H9 (cell line): ENCODE results near the gene AP4B1. TPM values are rescaled to one million over a fixed set of nuclear protein-coding genes. Genes with fewer than 3 reads are reported as not detected.

Source experiments
- DNase-seq: peaks from one replicate; pipeline ENCODE4 v3.0.0-alpha.2; 2017
- H2AFZ ChIP-seq: one replicate; pipeline ENCODE4 v1.6.1; 2013; ENCODE audit warnings: mild to moderate bottlenecking, low read length, control low read depth, moderate library complexity
- H2AK5ac ChIP-seq: 2 replicates; pipeline ENCODE4 v1.6.1; 2013; ENCODE audit warnings: low read length, control low read depth, mixed read lengths; ENCODE audit not compliant: insufficient read length
- H2BK120ac ChIP-seq: one replicate; pipeline ENCODE4 v1.6.1; 2013; ENCODE audit warnings: low read depth, mild to moderate bottlenecking, low read length, control low read depth, inconsistent platforms; ENCODE audit not compliant: poor library complexity, severe bottlenecking
- H2BK12ac ChIP-seq: 2 replicates; pipeline ENCODE4 v1.6.1; 2013; ENCODE audit warnings: low read length, control low read depth, mixed read lengths, low read depth; ENCODE audit not compliant: insufficient read length
- H2BK15ac ChIP-seq: 2 replicates; pipeline ENCODE4 v1.6.1; 2013; ENCODE audit warnings: low read depth, low read length, control low read depth
- H2BK20ac ChIP-seq: one replicate; pipeline ENCODE4 v1.6.1; 2013; ENCODE audit warnings: low read depth, mild to moderate bottlenecking, low read length, control low read depth, inconsistent platforms; ENCODE audit not compliant: poor library complexity, severe bottlenecking
- H2BK5ac ChIP-seq: 2 replicates; pipeline ENCODE4 v1.6.1; 2013; ENCODE audit warnings: low read length, control low read depth, mixed read lengths; ENCODE audit not compliant: insufficient read length
- H3K14ac ChIP-seq: 2 replicates; pipeline ENCODE4 v1.6.1; 2013; ENCODE audit warnings: low read length, control low read depth; ENCODE audit not compliant: insufficient read depth
- H3K18ac ChIP-seq: 2 replicates; pipeline ENCODE4 v1.6.1; 2013; ENCODE audit warnings: low read depth, mild to moderate bottlenecking, mixed read lengths, low read length, control low read depth; ENCODE audit not compliant: insufficient read length
- H3K23ac ChIP-seq: 2 replicates; pipeline ENCODE4 v1.6.1; 2013; ENCODE audit warnings: low read length, control low read depth, mixed read lengths, low read depth; ENCODE audit not compliant: insufficient read length
- H3K23me2 ChIP-seq: 2 replicates; pipeline ENCODE4 v1.6.1; 2013; ENCODE audit warnings: low read depth, mild to moderate bottlenecking, mixed read lengths, low read length, control low read depth; ENCODE audit not compliant: insufficient read length, poor library complexity, severe bottlenecking
- H3K27ac ChIP-seq: 2 replicates; pipeline ENCODE4 v1.5.1; 2013; ENCODE audit warnings: low read length, control low read depth, mixed read lengths, low read depth; ENCODE audit not compliant: insufficient read length
- H3K27me3 ChIP-seq: 2 replicates; pipeline ENCODE4 v1.6.1; 2013; ENCODE audit warnings: low read length, control low read depth, inconsistent platforms; ENCODE audit not compliant: insufficient read depth
- H3K4ac ChIP-seq: 2 replicates; pipeline ENCODE4 v1.6.1; 2013; ENCODE audit warnings: low read depth, mild to moderate bottlenecking, control low read depth, inconsistent platforms, low read length, moderate library complexity
- H3K4me1 ChIP-seq: 2 replicates; pipeline ENCODE4 v1.6.1; 2013; ENCODE audit warnings: low read length, control low read depth, inconsistent platforms; ENCODE audit not compliant: insufficient read depth
- H3K4me2 ChIP-seq: 2 replicates; pipeline ENCODE4 v1.6.1; 2013; ENCODE audit warnings: low read length, control low read depth, mixed read lengths; ENCODE audit not compliant: insufficient read length, insufficient read depth
- H3K56ac ChIP-seq: 2 replicates; pipeline ENCODE4 v1.6.1; 2013; ENCODE audit warnings: low read depth, mild to moderate bottlenecking, mixed read lengths, low read length, control low read depth; ENCODE audit not compliant: insufficient read length
- H3K79me1 ChIP-seq: 2 replicates; pipeline ENCODE4 v1.6.1; 2013; ENCODE audit warnings: low read depth, mild to moderate bottlenecking, moderate library complexity, low read length, control low read depth, inconsistent platforms; ENCODE audit not compliant: insufficient read depth, poor library complexity, severe bottlenecking
- H3K79me2 ChIP-seq: 2 replicates; pipeline ENCODE4 v1.6.1; 2013; ENCODE audit warnings: low read length, control low read depth, inconsistent platforms; ENCODE audit not compliant: insufficient read depth
- H3K9ac ChIP-seq: 2 replicates; pipeline ENCODE4 v1.6.1; 2013; ENCODE audit warnings: low read length, control low read depth, mixed read lengths; ENCODE audit not compliant: insufficient read length; ENCODE audit errors: extremely low read depth
- H3K9me3 ChIP-seq: one replicate; pipeline ENCODE4 v1.6.1; 2013; ENCODE audit warnings: low read depth, low read length, inconsistent platforms; ENCODE audit not compliant: control insufficient read depth
- H3T11ph ChIP-seq: one replicate; pipeline ENCODE4 v1.6.1; 2013; ENCODE audit warnings: mild to moderate bottlenecking, low read length, control low read depth, inconsistent platforms
- H4K20me1 ChIP-seq: one replicate; pipeline ENCODE4 v1.6.1; 2013; ENCODE audit not compliant: control insufficient read depth, insufficient read length, insufficient read depth
- H4K5ac ChIP-seq: 2 replicates; pipeline ENCODE4 v1.6.1; 2013; ENCODE audit warnings: low read depth, mild to moderate bottlenecking, mixed read lengths, low read length, control low read depth; ENCODE audit not compliant: insufficient read length
- H4K8ac ChIP-seq: replicated peaks from 2 replicates; pipeline ENCODE4 v1.6.1; 2013; ENCODE audit warnings: low read length, control low read depth, mixed read lengths, low read depth; ENCODE audit not compliant: insufficient read length
- H4K91ac ChIP-seq: 2 replicates; pipeline ENCODE4 v1.6.1; 2013; ENCODE audit warnings: low read depth, mild to moderate bottlenecking, moderate library complexity, mixed read lengths, low read length, control low read depth; ENCODE audit not compliant: insufficient read length
- H3K27ac Mint-ChIP-seq, 3 experiments: 2 replicates in 2 of 3; 3 replicates in 1 of 3; pipeline ENCODE4 v1.8.0; 2020 to 2021; ENCODE audit warnings: mixed read lengths in 3 of 3, mild to moderate bottlenecking in 1 of 3, moderate library complexity in 1 of 3
- H3K27me3 Mint-ChIP-seq: 2 replicates; pipeline ENCODE4 v1.8.0; 2021; ENCODE audit warnings: low read depth, mild to moderate bottlenecking, moderate library complexity, mixed read lengths
- H3K36me3 Mint-ChIP-seq, 3 experiments: 2 replicates in 2 of 3; 3 replicates in 1 of 3; pipeline ENCODE4 v1.8.0; 2020 to 2021; ENCODE audit warnings: low read depth in 3 of 3, mixed read lengths in 3 of 3; ENCODE audit not compliant: insufficient read depth in 1 of 3
- H3K4me1 Mint-ChIP-seq, 2 experiments: 2 replicates each; pipeline ENCODE4 v1.8.0; 2020; ENCODE audit warnings: mixed read lengths in 2 of 2
- H3K4me3 Mint-ChIP-seq, 2 experiments: 2 replicates in 1 of 2; 3 replicates in 1 of 2; pipeline ENCODE4 v1.8.0; 2020 to 2021; ENCODE audit warnings: mild to moderate bottlenecking in 2 of 2, mixed read lengths in 2 of 2, moderate library complexity in 1 of 2
- H3K9me3 Mint-ChIP-seq, 2 experiments: 2 replicates in 1 of 2; 3 replicates in 1 of 2; pipeline ENCODE4 v1.8.0; 2020; ENCODE audit warnings: mild to moderate bottlenecking in 2 of 2, mixed read lengths in 2 of 2, moderate library complexity in 1 of 2
- CTCF ChIP-seq: fragments of 200-600 bp; sonication (generic); conservative IDR thresholded peaks from 3 replicates; pipeline ENCODE4 v1.8.0; 2021; ENCODE audit warnings: antibody characterized with exemption, mild to moderate bottlenecking
- WGBS: extraction: QIAGEN DNeasy Blood & Tissue Kit; methylation state at CpG from one replicate; pipeline ENCODE4 v1.1.7; 2013; ENCODE audit warnings: missing lambda C conversion rate, low lambda C conversion rate, mixed read lengths; ENCODE audit not compliant: insufficient read length; ENCODE audit errors: extremely low coverage; 5-methylcytosine and 5-hydroxymethylcytosine counted together
- total RNA-seq: library from RNA; stranded (reverse); gene quantifications from 2 replicates; pipeline ENCODE4 v1.2.1, GENCODE V29; 2021

AP4B1 gene
- total RNA-seq, 1 experiment from 2014 or later, result 19.3 TPM

DNA sequence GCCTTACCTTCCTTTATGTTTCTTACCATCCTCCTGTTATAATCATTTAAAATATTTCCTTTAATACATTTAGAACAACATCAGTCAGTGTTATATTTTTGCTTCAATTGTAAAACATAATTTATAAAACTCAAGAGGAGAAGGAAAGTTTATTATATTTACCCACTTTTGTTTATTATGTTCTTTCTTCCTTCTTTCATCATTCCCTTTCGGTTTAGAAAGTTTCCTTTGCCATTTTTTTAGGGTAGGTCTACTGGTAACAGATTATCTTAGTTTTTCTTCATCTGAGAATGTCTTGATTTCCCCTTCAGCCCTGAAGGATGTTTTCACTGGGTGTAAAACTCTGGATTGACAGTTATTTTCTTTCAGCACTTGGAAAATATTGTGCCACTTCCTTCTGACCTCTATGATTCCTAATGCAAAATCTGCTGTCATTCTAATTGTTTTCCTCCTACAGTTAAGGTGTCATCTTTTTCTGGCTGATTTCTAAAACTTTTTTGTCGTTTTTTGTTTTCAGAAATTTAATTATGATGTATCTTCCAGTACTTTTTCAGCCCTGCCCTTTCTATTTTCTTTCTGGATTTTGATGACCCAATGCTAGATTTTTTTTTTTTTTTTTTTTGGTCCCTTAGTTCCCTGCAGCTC lies 58.1 kb downstream of the AP4B1 start:
- Histone ChIP-seq H2BK5ac (no peak overlapping the region), H4K8ac (no peak overlapping the region), H3K23ac (no peak overlapping the region), H3K23me2 (no peaks in the 10 kb centered on the region), H3K27me3 (no peaks in the 10 kb centered on the region), H4K5ac (no peak overlapping the region), H2BK120ac (no peak overlapping the region), H3K79me1 (no peaks in the 10 kb centered on the region), H3K4me1 (no peaks in the 10 kb centered on the region), H3K9me3 (no peaks in the 10 kb centered on the region), H2BK15ac (no peak overlapping the region), H3K14ac (no peak overlapping the region), H3K79me2 (no peaks in the 10 kb centered on the region), H3K4me2 (no peak overlapping the region), H2AK5ac (no peak overlapping the region), H3K18ac (no peak overlapping the region), H4K20me1 (no peaks in the 10 kb centered on the region), H2AFZ (no peak overlapping the region), H3K27ac (no peak overlapping the region), H2BK12ac (no peak overlapping the region), H4K91ac (no peak overlapping the region), H3K4ac (no peak overlapping the region), H2BK20ac (no peak overlapping the region), H3K9ac (no peak overlapping the region), H3T11ph (no peak overlapping the region), H3K56ac (no peak overlapping the region)
- Mint-ChIP-seq H3K4me3 (no peak overlapping the region), H3K4me1 (no peaks in the 10 kb centered on the region), H3K27me3 (no peaks in the 10 kb centered on the region), H3K9me3 (peaks cover 7 to 10% of the 10 kb centered on the region in 2 experiments; a peak in 3 of 5 replicates), H3K27ac (0 out of 7 replicates have a peak overlapping the region, but pooled peaks of 1 of the 3 experiments have one; percentile 32), H3K36me3 (peaks cover 3 to 11% (median 4%) of the 10 kb centered on the region in 3 experiments; a peak in 5 of 7 replicates)
- no peak for DNase-seq
- no CpG with 5 or more reads among the region's 2 CpGs for WGBS
- no peak for TF ChIP-seq CTCF

Other genes starting within 250 kb of the AP4B1 start
- 28.4 and 32.1 TPM in 2 replicates for gene PHTF1, start 145.3 kb downstream of the AP4B1 start, total RNA-seq
- 11.0 and 11.4 TPM in 2 replicates for gene RSBN1, start 92.3 kb downstream of the AP4B1 start, total RNA-seq
- not detected in 2 replicates for gene PTPN22, start 33.1 kb downstream of the AP4B1 start, total RNA-seq
- gene BCL2L15, start 17.2 kb downstream of the AP4B1 start, total RNA-seq, result 0.22 and 0.53 TPM in 2 replicates
- 12.0 and 13.4 TPM in 2 replicates for gene DCLRE1B, start 527 bp upstream of the AP4B1 start, total RNA-seq
- gene HIPK1, start 24.5 kb upstream of the AP4B1 start, total RNA-seq, result 65.7 and 68.1 TPM in 2 replicates
- gene OLFML3, start 74.7 kb upstream of the AP4B1 start, total RNA-seq, result 171 and 176 TPM in 2 replicates
- gene SYT6, start 249.1 kb upstream of the AP4B1 start, total RNA-seq, result 71.2 and 77.2 TPM in 2 replicates